ENCODE results near the gene FGD3. TPM values are rescaled to one million over a fixed set of nuclear protein-coding genes. Genes with fewer than 3 reads are reported as not detected.

FGD3 gene
- total RNA-seq, 6 experiments from 2014 or later, result 1.7 to 3.1 (median 2.4) TPM

DNA sequence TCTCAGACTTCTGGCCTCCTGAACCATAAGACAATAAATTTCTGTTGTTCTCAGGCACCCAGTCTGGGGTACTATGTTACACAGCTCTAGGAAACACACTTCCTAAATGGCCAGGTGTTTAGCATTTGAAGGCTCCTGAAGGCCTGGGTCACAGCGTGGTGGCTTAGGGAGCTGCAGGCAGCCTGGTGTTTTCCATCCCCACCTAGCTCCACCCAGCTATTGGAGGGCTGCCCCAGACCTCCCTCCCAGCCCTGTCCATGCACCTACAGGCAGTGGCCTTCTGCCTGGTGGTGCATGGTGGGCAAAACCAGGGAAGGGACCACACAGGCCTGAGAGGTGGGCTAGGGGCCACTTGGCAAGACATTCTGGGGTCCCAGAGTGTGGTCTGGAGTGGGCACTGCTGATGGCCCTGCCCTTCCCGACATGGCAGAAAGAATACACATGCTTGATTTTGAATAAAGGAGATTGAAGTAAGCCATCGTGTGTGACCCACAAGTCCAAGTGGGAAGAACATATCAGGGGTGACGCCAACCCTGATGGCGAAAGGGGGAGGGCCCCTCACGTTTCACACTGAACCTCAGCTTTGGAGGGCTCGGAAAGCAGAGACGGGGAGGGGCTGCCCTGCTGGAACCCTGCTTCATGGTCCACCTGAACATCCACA, 109.8 kb downstream of the FGD3 start:
- no peaks in the 10 kb centered on the region for H3K9me3 ChIP-seq
- no peak for TF ChIP-seq POLR2A (IDR thresholded peaks at IDR 0.05)
- intact Hi-C loops (cut with DNase I), result no loop called here
- WGBS (ENCODE audit: insufficient coverage, low coverage, low lambda C conversion rate, missing lambda C conversion rate), result 67% methylated on average over 4 of the region's 8 CpGs
- no peak overlapping the region for H3K4me3 ChIP-seq
- peaks cover 0 to 43% (median 13%) of the 10 kb centered on the region in 4 donors for H3K4me1 ChIP-seq
- DNase-seq (no peak), ATAC-seq (no peak)
- H3K27me3 ChIP-seq, result no peaks in the 10 kb centered on the region
- no peaks in the 10 kb centered on the region for H3K36me3 ChIP-seq
- peak overlapping the region in 1 of 3 donors; percentile 58 for H3K27ac ChIP-seq

DNA sequence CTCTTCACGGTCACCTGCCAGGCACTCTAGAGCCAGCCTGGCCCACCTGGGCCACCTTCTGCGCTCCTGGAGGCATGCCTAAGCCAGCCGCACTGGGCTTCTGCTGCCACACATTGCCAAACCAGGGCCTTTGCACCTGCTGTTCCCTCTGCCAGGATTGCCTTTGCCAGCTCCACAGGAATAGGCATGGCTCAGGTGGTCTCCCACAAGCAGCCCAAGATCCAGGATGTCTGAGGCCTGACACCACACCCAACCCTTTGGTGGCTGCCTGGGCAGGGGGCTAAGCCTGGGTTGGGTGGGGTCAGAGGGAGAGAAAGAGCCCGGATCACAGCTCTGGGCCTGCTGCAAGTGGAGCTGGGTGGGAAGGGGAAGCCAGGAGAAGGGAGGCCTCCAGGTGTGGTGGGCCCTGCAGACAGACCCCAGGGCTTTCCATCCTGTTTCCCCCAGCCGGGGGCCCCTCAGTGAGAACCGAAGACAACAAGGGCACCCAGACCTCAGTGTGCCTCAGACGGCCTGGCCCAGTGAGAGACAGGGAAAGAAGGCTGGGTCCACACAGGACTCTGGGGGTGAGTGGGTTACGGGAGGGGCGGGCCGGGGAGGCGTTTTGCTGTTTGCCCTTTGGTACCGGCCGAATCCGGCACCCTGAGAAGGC, 110.5 kb downstream of the FGD3 start:
- peaks cover 0 to 49% (median 16%) of the 10 kb centered on the region in 4 donors for H3K4me1 ChIP-seq
- no peaks in the 10 kb centered on the region for H3K9me3 ChIP-seq
- H3K27ac ChIP-seq, result peak overlapping the region in 2 of 3 donors; percentile 58 to 71
- no peak for ATAC-seq
- H3K4me3 ChIP-seq, result peak overlapping the region in 1 of 3 donors; percentile 79
- H3K27me3 ChIP-seq, result no peaks in the 10 kb centered on the region
- intact Hi-C loops (cut with DNase I), result no loop called here
- H3K36me3 ChIP-seq, result no peaks in the 10 kb centered on the region
- no peak for DNase-seq
- WGBS (ENCODE audit: insufficient coverage, low coverage, low lambda C conversion rate, missing lambda C conversion rate), result 19% methylated on average over 8 of the region's 14 CpGs
- TF ChIP-seq, protein P1, sequence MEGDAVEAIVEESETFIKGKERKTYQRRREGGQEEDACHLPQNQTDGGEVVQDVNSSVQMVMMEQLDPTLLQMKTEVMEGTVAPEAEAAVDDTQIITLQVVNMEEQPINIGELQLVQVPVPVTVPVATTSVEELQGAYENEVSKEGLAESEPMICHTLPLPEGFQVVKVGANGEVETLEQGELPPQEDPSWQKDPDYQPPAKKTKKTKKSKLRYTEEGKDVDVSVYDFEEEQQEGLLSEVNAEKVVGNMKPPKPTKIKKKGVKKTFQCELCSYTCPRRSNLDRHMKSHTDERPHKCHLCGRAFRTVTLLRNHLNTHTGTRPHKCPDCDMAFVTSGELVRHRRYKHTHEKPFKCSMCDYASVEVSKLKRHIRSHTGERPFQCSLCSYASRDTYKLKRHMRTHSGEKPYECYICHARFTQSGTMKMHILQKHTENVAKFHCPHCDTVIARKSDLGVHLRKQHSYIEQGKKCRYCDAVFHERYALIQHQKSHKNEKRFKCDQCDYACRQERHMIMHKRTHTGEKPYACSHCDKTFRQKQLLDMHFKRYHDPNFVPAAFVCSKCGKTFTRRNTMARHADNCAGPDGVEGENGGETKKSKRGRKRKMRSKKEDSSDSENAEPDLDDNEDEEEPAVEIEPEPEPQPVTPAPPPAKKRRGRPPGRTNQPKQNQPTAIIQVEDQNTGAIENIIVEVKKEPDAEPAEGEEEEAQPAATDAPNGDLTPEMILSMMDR (IDR thresholded peaks at IDR 0.05), result no peak
- TF ChIP-seq POLR2A (IDR thresholded peaks at IDR 0.05), result no peak

DNA sequence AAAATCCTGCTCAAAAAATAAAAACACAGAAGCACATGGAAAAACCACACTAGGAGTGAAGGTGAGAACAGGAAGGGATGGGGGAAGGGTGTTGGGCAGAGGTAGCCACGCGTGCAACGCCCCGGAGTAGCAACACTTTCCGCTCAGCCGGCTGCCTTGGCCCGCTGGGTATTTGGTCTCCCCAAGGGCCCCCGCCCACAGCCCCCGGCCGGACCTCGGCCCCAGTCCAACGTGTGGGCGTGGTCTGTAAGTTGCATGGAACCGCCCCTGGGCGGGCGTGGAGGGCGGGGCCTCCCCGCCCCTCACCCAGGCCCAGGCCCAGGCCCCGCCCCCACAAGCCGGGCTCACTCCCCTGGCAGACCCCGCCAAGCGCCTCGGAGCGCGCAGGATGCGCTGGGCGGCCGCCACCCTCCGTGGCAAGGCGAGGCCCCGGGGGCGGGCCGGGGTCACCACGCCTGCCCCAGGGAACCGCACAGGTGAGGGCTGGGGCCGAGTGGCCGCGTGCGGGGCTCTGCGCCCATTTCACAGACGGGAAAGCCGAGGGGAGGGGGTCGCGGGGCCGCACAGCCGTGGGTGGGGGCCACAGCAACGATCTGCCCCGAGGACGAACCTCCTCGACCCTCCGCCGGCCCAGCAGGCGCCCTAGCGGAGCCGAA, 111.2 kb downstream of the FGD3 start, which contains the start of gene SUSD3:
SUSD3 (plus strand) TSS at position 347 of the 656 bp plus-strand sequence; CDS start at position 389, 42 bp downstream.
- peak; percentile 61 for TF ChIP-seq POLR2A (IDR thresholded peaks at IDR 0.05)
- TF ChIP-seq, protein P1 (IDR thresholded peaks at IDR 0.05), result no peak
- H3K27me3 ChIP-seq, result no peaks in the 10 kb centered on the region
- intact Hi-C loops (cut with DNase I), result no loop called here
- H3K27ac ChIP-seq, result peak within 1 kb of the TSS; percentile 28 to 71 (median 58)
- H3K9me3 ChIP-seq, result no peaks in the 10 kb centered on the region
- H3K4me3 ChIP-seq, result peak within 1 kb of the TSS; percentile 55 to 79 (median 66)
- ATAC-seq (peak; percentile 73 to 82 (median 78)), DNase-seq (peak; percentile 81 to 90 (median 90))
- 0% methylated on average over 10 of the region's 55 CpGs for WGBS (ENCODE audit: insufficient coverage, low coverage, low lambda C conversion rate, missing lambda C conversion rate)
- H3K4me1 ChIP-seq, result peaks cover 0 to 49% (median 16%) of the 10 kb centered on the region in 4 donors
- no peaks in the 10 kb centered on the region for H3K36me3 ChIP-seq

DNA sequence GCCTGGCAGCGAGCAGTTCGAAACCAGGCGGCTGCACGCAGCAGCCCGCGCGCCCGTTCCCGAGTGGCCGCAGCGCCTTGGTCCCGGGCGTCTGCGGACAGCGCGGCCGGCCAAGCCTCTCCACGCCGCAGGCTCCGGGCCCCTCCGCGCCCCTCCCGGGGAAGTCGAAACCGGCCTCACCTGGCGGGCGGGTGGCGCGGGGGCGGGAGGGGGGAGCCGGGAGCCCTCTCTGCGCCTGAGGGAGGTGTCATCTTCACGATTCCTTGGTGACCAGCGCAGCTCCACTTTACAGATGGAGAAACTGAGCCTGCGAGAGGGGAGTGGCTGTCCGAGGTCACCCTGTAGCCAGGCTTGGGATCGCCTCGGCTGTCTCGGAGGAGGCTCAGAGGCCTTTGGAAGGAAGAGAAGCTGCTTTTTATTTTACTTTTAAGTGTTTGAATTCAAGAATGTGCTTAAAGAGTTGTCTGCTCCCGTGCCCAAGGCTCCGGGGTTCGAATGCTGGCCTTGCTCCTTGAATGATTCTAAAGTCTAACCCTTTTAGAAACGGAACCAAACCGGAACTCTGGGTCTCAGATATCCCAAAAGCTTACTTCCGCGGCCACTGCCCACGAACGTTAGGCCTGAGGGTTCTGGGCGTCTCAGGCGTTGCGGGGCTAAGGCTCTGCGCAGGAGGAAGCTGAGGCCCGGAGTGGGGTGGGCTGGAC, 111.8 kb downstream of the FGD3 start:
- peak overlapping the region; percentile 55 to 79 (median 66) for H3K4me3 ChIP-seq
- no peaks in the 10 kb centered on the region for H3K9me3 ChIP-seq
- H3K27me3 ChIP-seq, result no peaks in the 10 kb centered on the region
- intact Hi-C loops (cut with DNase I), result no loop called here
- DNase-seq (peak in 1 of 3 donors; percentile 52), ATAC-seq (peak in 1 of 4 donors; percentile 5)
- H3K4me1 ChIP-seq, result peaks cover 0 to 49% (median 16%) of the 10 kb centered on the region in 4 donors
- no peaks in the 10 kb centered on the region for H3K36me3 ChIP-seq
- WGBS (ENCODE audit: insufficient coverage, low coverage, low lambda C conversion rate, missing lambda C conversion rate), result 21% methylated on average over 11 of the region's 53 CpGs
- TF ChIP-seq POLR2A (IDR thresholded peaks at IDR 0.05), result no peak
- peak overlapping the region; percentile 28 to 71 (median 58) for H3K27ac ChIP-seq

Data from right lobe of liver (tissue), 6 donors.